Duodenal mucosa (tissue), 2 donors: ENCODE results near the gene CHGA.

Experiments used
- H3K27ac ChIP-seq: one replicate; pipeline ENCODE4 v1.7.0; 2013; ENCODE audit warnings: low read depth, low read length
- H3K27me3 ChIP-seq, 2 donors: one replicate each; pipeline ENCODE4 v1.7.0; 2013; ENCODE audit warnings: low read length in 2 of 2, control low read depth in 1 of 2; ENCODE audit not compliant: insufficient read depth in 2 of 2, control insufficient read depth in 1 of 2
- H3K36me3 ChIP-seq, 2 donors: one replicate each; pipeline ENCODE4 v1.7.0; 2013; ENCODE audit warnings: low read length in 2 of 2, control low read depth in 1 of 2; ENCODE audit not compliant: insufficient read depth in 2 of 2, control insufficient read depth in 1 of 2
- H3K4me1 ChIP-seq, 2 donors: one replicate each; pipeline ENCODE4 v1.7.0; 2013; ENCODE audit warnings: low read length in 2 of 2, control low read depth in 1 of 2; ENCODE audit not compliant: insufficient read depth in 2 of 2, control insufficient read depth in 1 of 2
- H3K4me3 ChIP-seq, 2 donors: one replicate each; pipeline ENCODE4 v1.7.0; 2013; ENCODE audit warnings: low read length in 2 of 2, low read depth in 1 of 2
- H3K9ac ChIP-seq, 2 donors: one replicate each; pipeline ENCODE4 v1.7.0; 2013; ENCODE audit warnings: low read length in 2 of 2, low read depth in 1 of 2
- H3K9me3 ChIP-seq, 2 donors: one replicate each; pipeline ENCODE4 v1.7.0; 2013; ENCODE audit warnings: low read length in 2 of 2, control low read depth in 1 of 2; ENCODE audit not compliant: control insufficient read depth in 1 of 2

The CHGA gene

DNA sequence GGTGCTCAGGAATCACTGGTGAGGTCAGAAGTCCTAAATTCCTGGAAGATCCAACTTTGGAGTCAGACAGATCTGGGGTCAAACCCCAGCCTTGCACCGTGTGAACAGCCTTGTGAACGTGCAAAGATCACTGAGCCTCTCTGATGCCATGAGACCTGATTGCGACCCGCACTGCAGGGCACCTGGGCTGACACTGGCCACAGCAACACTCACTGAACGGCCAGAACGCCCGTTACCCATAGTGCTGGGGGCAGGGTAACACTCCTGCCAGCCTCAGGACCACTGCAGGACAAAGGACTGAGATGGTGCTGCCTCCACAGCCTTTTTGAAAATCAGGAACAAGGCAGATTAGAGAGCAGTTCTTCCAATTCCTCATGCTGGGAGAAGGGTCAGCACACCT is 28.3 kb downstream of the CHGA start:
- Histone ChIP-seq H3K4me3 (no peak overlapping the region), H3K36me3 (peaks cover 27 to 74% of the 10 kb centered on the region in 2 donors), H3K9ac (no peak overlapping the region), H3K9me3 (no peaks in the 10 kb centered on the region), H3K4me1 (peaks cover 5 to 6% of the 10 kb centered on the region in 2 donors), H3K27ac (no peak overlapping the region), H3K27me3 (no peaks in the 10 kb centered on the region)

DNA sequence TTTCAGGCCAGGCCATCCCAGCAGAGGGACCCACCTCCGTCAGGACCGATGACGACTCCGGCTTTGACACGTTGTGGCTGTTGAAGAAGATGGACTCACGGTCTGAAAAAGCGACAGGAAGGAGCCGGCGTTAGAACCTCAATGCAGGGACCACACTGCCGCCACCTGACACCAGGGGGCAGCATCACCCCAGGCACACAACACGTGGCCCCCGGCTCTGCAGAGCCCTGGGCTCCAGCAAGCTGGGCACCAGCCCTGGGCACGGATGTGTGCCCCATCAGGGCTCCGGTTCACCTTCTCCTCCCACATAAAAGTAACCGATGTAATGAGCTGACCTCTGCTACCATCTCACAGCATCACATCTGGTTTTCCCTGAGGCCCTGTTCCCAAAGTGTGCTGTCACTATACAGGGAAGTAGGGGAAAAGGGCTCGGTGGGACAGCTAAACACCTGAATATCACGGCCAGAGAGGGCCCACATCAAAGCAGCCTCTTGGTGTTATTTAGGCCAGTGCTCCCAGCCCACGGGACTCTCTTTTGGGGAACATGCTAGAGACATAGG is 29.0 kb downstream of the CHGA start:
- peaks cover 33 to 74% of the 10 kb centered on the region in 2 donors for H3K36me3 ChIP-seq
- H3K4me3 ChIP-seq: no peak overlapping the region
- no peaks in the 10 kb centered on the region for H3K9me3 ChIP-seq
- H3K9ac ChIP-seq: no peak overlapping the region
- H3K4me1 ChIP-seq: no peaks in the 10 kb centered on the region
- no peak overlapping the region for H3K27ac ChIP-seq
- H3K27me3 ChIP-seq: no peaks in the 10 kb centered on the region

DNA sequence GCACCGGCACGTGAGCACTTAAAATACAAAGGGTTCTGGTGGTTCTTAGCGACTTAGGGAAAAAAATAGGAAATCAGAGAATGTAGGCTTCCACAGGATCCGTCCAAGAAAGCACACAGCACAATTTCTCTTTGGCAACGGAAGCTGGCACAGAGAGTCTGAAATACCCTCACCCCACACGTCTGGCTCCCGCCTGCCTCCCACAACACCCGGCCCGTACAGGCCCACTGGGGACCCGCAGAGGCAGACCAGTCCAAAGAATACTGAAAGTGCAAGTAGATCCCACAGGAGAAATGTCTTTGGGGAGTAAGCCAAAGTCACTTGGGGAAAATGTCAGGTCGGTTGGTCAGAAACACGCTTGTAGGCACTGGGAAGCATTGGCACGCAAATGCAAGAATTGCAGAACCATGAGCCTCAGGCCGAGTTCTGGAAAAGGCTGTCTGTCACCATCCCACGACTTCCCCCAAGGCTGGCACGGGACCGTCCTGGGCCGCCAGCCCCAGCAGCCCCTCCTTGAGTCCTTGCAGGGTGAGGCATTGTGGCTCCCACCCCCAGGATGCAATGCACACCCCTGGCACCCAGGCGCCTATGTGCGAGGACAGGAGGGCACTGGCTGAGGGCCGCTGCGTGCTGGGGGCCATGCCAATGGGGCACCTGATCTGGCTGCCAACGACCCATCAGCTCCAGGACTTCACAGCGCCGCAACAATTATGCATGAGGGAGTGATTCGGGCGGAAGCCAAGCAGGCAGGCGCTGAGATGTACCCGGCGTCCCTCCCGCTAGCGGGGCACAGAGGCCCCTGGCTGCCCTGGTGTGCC is 29.7 kb downstream of the CHGA start:
- no peak overlapping the region for H3K27ac ChIP-seq
- H3K9ac ChIP-seq: no peak overlapping the region
- no peaks in the 10 kb centered on the region for H3K27me3 ChIP-seq
- H3K4me1 ChIP-seq: no peaks in the 10 kb centered on the region
- no peak overlapping the region for H3K4me3 ChIP-seq
- no peaks in the 10 kb centered on the region for H3K9me3 ChIP-seq
- peaks cover 37 to 74% of the 10 kb centered on the region in 2 donors for H3K36me3 ChIP-seq

DNA sequence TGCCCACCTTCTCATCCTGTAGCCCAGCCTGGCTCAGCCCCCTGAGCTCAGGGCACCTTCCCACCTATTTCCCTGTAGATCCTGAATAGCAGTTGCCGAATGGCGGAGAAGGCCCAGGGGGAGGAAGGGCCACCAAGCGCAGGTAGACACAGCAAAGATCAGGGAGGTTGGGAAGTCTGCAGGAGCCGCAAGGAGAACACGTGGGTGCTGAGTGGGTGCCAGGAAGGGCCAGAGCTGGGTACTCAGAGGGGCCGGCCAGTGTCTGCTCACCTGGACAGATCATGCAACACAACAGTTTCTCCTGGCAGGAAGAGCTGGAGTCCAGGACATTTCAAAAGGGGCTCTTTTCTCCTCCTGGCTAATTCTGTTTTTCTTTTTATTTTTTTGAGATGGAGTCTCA is 30.6 kb downstream of the CHGA start:
- no peaks in the 10 kb centered on the region for H3K4me1 ChIP-seq
- no peaks in the 10 kb centered on the region for H3K27me3 ChIP-seq
- no peak overlapping the region for H3K27ac ChIP-seq
- H3K9ac ChIP-seq: no peak overlapping the region
- no peaks in the 10 kb centered on the region for H3K9me3 ChIP-seq
- peaks cover 45 to 76% of the 10 kb centered on the region in 2 donors for H3K36me3 ChIP-seq
- no peak overlapping the region for H3K4me3 ChIP-seq

DNA sequence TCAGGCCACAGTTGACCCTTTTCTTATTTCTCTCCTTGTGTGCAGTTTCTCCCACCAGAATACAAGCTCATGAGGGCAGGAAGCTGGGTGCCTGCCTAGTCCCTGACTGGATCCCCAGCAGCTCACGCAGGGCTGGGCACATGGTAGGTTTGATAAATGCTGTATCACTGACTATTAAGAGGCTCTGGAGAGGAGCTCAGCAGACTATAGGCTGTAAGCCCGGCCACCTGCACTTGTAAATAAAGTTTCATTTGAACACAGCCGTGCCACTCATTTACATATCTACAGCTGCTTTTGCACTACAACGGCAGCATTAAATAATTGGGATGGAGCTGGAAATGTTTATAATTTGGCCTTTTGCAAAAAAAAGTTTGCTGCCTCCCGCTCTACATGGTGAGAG is 32.0 kb downstream of the CHGA start:
- Histone ChIP-seq H3K9ac (no peak overlapping the region), H3K4me1 (no peaks in the 10 kb centered on the region), H3K4me3 (no peak overlapping the region), H3K36me3 (peaks cover 42 to 79% of the 10 kb centered on the region in 2 donors), H3K9me3 (no peaks in the 10 kb centered on the region), H3K27ac (no peak overlapping the region), H3K27me3 (no peaks in the 10 kb centered on the region)

DNA sequence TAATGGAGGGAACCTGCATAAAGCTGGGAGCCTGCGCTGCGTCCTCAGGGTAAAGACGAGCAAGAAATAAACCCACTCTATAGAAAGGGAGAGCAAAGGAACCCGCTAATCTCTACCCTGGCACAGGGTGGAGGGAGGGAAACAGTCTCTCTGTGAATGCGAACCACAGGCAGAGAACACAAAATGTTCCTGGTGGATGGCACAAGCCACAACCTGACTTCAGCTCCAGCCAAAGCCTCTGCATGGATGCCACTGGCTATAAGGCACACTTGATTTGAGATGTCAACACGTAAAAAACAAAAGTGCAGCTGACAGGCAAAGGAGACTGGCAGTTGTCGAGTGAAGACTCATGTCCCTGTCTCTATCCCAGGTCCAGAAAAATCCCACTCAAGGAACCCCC is 32.4 kb downstream of the CHGA start:
- no peak overlapping the region for H3K9ac ChIP-seq
- peaks cover 39 to 79% of the 10 kb centered on the region in 2 donors for H3K36me3 ChIP-seq
- H3K9me3 ChIP-seq: no peaks in the 10 kb centered on the region
- no peaks in the 10 kb centered on the region for H3K27me3 ChIP-seq
- H3K4me3 ChIP-seq: no peak overlapping the region
- H3K27ac ChIP-seq: no peak overlapping the region
- H3K4me1 ChIP-seq: no peaks in the 10 kb centered on the region

DNA sequence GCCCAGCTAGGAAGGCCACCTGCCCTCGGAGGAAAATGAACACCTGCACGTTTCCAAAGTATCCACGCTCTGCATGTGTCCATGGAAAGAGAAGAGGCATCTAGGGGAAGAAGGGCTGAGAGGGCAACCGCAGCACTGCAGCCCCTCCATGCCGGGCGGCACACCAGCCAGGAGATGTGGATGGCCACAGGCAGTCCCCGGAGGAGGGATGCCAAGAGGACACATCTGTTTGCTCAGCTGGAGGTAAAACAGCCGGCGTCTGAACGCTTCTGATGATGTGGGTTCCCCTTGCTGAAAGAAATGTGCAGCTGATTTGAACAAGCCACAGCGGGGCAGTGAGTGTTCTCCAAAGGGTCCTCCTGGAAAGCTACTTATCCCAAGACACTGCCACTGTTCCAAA is 34.0 kb downstream of the CHGA start:
- H3K36me3 ChIP-seq: peaks cover 39 to 81% of the 10 kb centered on the region in 2 donors
- H3K9ac ChIP-seq: no peak overlapping the region
- H3K27me3 ChIP-seq: no peaks in the 10 kb centered on the region
- no peaks in the 10 kb centered on the region for H3K4me1 ChIP-seq
- H3K9me3 ChIP-seq: no peaks in the 10 kb centered on the region
- no peak overlapping the region for H3K27ac ChIP-seq
- H3K4me3 ChIP-seq: no peak overlapping the region

DNA sequence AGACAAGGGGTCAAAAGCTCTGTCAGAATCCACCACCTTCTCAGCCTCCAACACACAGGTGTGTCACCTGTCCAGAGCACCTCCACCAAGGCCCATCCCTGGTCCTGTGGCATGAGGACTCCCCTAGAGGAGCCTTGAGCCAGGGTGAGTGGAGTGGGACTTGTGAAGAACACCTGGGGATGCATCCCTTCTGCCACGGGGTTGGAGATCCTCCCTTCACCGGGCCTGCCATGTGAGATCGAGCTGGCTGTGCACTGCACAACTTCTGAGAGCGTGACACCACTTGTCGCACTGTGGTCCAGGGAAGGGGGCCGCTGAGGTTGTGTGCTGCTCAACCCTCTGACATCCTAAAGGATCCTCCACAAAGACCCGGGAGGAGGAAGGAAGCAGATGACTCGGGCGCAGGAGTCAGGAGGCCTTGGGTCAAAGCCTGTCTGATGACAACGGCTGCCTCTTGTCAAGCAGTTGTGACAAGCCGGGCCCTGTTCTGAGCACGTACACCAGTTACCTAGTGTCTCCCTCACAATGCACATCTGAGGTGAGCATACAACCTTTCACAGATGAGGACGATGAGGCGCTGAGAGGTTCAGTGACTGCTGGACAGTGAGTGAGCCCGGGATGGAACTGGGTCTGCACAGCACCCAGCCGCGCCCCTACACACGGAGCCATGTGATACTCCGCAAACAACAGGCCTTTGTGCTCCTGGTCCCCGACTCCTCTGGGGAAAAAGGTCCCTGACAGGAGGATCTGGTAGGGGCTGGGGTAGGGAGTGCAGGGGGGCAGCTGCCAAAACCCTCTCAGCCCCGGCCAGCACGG is 35.6 kb downstream of the CHGA start:
- no peaks in the 10 kb centered on the region for H3K4me1 ChIP-seq
- peaks cover 44 to 85% of the 10 kb centered on the region in 2 donors for H3K36me3 ChIP-seq
- H3K27ac ChIP-seq: no peak overlapping the region
- no peak overlapping the region for H3K9ac ChIP-seq
- no peaks in the 10 kb centered on the region for H3K9me3 ChIP-seq
- no peak overlapping the region for H3K4me3 ChIP-seq
- no peaks in the 10 kb centered on the region for H3K27me3 ChIP-seq

DNA sequence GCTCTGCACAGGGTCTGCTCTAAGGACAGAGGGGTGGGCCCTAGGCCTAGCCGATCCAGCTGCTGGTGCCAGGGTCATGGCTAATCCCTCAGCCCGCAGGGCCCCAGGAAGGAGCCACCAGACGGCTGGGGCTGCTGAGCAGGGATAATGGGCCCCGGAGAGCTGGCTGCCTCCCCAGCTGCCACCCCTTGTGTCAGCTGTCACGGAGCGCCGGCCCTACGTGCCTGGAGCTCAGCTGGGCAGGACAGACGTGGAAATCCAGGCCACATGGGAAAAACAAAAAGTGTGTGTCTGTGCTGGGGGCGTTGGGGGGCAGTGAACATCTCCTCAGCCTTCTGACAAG is 36.2 kb downstream of the CHGA start:
- no peak overlapping the region for H3K9ac ChIP-seq
- no peaks in the 10 kb centered on the region for H3K9me3 ChIP-seq
- no peaks in the 10 kb centered on the region for H3K4me1 ChIP-seq
- H3K27ac ChIP-seq: no peak overlapping the region
- H3K27me3 ChIP-seq: no peaks in the 10 kb centered on the region
- H3K4me3 ChIP-seq: no peak overlapping the region
- H3K36me3 ChIP-seq: peaks cover 44 to 82% of the 10 kb centered on the region in 2 donors
